SHP77 treated with DMSO at 0.1 percent for 48 hours (cell line): ENCODE data around the gene ELMOD1.
A peak's percentile ranks its signal among the peaks of the same experiment; 100 is the strongest.

Source experiments
- DNase-seq: peaks from one replicate; lab custom pipeline; 2025; lab: John Stamatoyannopoulos, UW

The ELMOD1 gene

GRCh38 chr11:107688322-107688918 lies 97.5 kb downstream of the ELMOD1 start:
- no peak for DNase-seq

GRCh38 chr11:107689317-107690202 lies 98.6 kb downstream of the ELMOD1 start:
- peak; percentile 12 for DNase-seq

GRCh38 chr11:107691000-107691750 lies 100.2 kb downstream of the ELMOD1 start:
- DNase-seq: no peak

GRCh38 chr11:107695446-107695845 lies 104.5 kb downstream of the ELMOD1 start:
- no peak for DNase-seq

GRCh38 chr11:107696140-107696539 lies 105.2 kb downstream of the ELMOD1 start:
- no peak for DNase-seq

- DNase-seq: no peak
These were observed 106.3 kb downstream of the ELMOD1 start for GRCh38 chr11:107697291-107697690.

- no peak for DNase-seq
These were observed 108.7 kb downstream of the ELMOD1 start for GRCh38 chr11:107699371-107700285.

GRCh38 chr11:107702109-107702660 lies 111.2 kb downstream of the ELMOD1 start:
- DNase-seq: no peak

GRCh38 chr11:107702723-107703122 lies 111.8 kb downstream of the ELMOD1 start:
- DNase-seq: no peak

- DNase-seq: no peak
These were observed 113.5 kb downstream of the ELMOD1 start for GRCh38 chr11:107704451-107704850.

GRCh38 chr11:107705027-107705426 lies 114.1 kb downstream of the ELMOD1 start:
- no peak for DNase-seq

- DNase-seq: no peak
These were observed 115.6 kb downstream of the ELMOD1 start for GRCh38 chr11:107706531-107706930.

- DNase-seq: no peak
These were observed 116.3 kb downstream of the ELMOD1 start for GRCh38 chr11:107707215-107707671.

- DNase-seq: no peak
These were observed 116.9 kb downstream of the ELMOD1 start for GRCh38 chr11:107707807-107708206.

GRCh38 chr11:107708792-107709191 lies 117.8 kb downstream of the ELMOD1 start:
- DNase-seq: no peak

GRCh38 chr11:107710301-107710700 lies 119.4 kb downstream of the ELMOD1 start:
- no peak for DNase-seq

- DNase-seq: no peak
These were observed 121.2 kb downstream of the ELMOD1 start, which contains the start of gene SLN for GRCh38 chr11:107711861-107712755. SLN (minus strand) TSS chr11:107712056.

- no peak for DNase-seq
These were observed 122.1 kb downstream of the ELMOD1 start for GRCh38 chr11:107713009-107713408.
